Tibial nerve (tissue), 3 donors: Measurements from ENCODE around the gene CUEDC1.

Experiments used
- POLR2A ChIP-seq, 2 donors: fragments of 450-650 bp; IDR thresholded peaks; one replicate each; pipeline ENCODE4 v1.6.1; 2017; ENCODE audit warnings: antibody characterized with exemption in 2 of 2, mild to moderate bottlenecking in 2 of 2, moderate library complexity in 2 of 2
- TF ChIP-seq, protein P1 (sequence below), 5 experiments: fragments of 200-600 bp in 3 of 5; fragments of 450-650 bp in 2 of 5; sonication (generic) in 3 of 5; IDR thresholded peaks; one replicate each; pipeline ENCODE4 v1.5.1; 2016 to 2019; ENCODE audit warnings: antibody characterized with exemption in 5 of 5, mild to moderate bottlenecking in 3 of 5, moderate library complexity in 2 of 5

DNA sequence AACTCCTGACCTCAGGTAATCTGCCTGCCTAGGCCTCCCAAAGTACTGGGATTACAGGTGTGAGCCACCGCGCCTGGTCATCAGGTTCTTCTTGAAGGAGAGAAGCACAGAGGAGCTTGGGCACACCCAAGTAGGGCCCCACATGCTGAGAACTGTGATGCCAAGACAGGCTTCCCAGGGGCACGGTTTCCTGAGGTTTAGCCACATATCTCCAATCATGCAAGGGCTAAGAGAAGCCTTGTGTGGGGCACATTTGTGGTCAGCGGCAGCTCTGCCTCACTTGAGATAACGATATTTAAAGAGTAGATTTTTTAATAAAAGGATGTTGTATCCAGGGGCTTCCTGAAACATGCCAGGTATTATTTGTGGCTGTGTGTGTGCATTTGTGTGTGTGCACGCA, 46.9 kb downstream of the CUEDC1 start:
- TF ChIP-seq, protein P1, sequence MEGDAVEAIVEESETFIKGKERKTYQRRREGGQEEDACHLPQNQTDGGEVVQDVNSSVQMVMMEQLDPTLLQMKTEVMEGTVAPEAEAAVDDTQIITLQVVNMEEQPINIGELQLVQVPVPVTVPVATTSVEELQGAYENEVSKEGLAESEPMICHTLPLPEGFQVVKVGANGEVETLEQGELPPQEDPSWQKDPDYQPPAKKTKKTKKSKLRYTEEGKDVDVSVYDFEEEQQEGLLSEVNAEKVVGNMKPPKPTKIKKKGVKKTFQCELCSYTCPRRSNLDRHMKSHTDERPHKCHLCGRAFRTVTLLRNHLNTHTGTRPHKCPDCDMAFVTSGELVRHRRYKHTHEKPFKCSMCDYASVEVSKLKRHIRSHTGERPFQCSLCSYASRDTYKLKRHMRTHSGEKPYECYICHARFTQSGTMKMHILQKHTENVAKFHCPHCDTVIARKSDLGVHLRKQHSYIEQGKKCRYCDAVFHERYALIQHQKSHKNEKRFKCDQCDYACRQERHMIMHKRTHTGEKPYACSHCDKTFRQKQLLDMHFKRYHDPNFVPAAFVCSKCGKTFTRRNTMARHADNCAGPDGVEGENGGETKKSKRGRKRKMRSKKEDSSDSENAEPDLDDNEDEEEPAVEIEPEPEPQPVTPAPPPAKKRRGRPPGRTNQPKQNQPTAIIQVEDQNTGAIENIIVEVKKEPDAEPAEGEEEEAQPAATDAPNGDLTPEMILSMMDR (IDR thresholded peaks at IDR 0.05) = no peak
- no peak for TF ChIP-seq POLR2A (IDR thresholded peaks at IDR 0.05)
